Transverse colon (tissue), 4 donors: ENCODE data around the gene IFT122.
"Not testable (repeated sequence)": the region's sequence is repeated elsewhere in the genome, so short reads cannot be mapped to it uniquely, and the experiment has no call there.

ENCODE experiments used
- POLR2A ChIP-seq: fragments of 450-650 bp; IDR thresholded peaks from one replicate; pipeline ENCODE4 v1.6.1; 2016; ENCODE audit warnings: antibody characterized with exemption, mild to moderate bottlenecking, moderate library complexity
- POLR2AphosphoS5 ChIP-seq, 3 donors: sonication (generic); formaldehyde crosslinking; IDR thresholded peaks; one replicate each; pipeline ENCODE4 v1.6.1; 2016; ENCODE audit warnings: antibody characterized with exemption in 3 of 3
- TF ChIP-seq, protein P1 (sequence below), 5 experiments: fragments of 200-600 bp in 3 of 5; fragments of 450-650 bp in 2 of 5; sonication (generic) in 3 of 5; IDR thresholded peaks; 1 replicate in 2 of 5; 2 replicates in 3 of 5; pipeline ENCODE4 v1.5.1; 2016 to 2017; ENCODE audit warnings: antibody characterized with exemption in 5 of 5, inconsistent platforms in 3 of 5, mild to moderate bottlenecking in 2 of 5, moderate library complexity in 1 of 5

- TF ChIP-seq, protein P1, sequence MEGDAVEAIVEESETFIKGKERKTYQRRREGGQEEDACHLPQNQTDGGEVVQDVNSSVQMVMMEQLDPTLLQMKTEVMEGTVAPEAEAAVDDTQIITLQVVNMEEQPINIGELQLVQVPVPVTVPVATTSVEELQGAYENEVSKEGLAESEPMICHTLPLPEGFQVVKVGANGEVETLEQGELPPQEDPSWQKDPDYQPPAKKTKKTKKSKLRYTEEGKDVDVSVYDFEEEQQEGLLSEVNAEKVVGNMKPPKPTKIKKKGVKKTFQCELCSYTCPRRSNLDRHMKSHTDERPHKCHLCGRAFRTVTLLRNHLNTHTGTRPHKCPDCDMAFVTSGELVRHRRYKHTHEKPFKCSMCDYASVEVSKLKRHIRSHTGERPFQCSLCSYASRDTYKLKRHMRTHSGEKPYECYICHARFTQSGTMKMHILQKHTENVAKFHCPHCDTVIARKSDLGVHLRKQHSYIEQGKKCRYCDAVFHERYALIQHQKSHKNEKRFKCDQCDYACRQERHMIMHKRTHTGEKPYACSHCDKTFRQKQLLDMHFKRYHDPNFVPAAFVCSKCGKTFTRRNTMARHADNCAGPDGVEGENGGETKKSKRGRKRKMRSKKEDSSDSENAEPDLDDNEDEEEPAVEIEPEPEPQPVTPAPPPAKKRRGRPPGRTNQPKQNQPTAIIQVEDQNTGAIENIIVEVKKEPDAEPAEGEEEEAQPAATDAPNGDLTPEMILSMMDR (IDR thresholded peaks at IDR 0.05) = not testable (repeated sequence)
- TF ChIP-seq POLR2A; POLR2AphosphoS5 (IDR thresholded peaks at IDR 0.05): not testable (repeated sequence)
Measured at GRCh38 chr3:129392106-129392887, 47.7 kb upstream of the IFT122 start.
